ENCODE measurements around the gene MACF1. TPM values are rescaled to one million over a fixed set of nuclear protein-coding genes. Genes with fewer than 3 reads are reported as not detected.
A peak's percentile ranks its signal among the peaks of the same experiment; 100 is the strongest.
"Not testable (repeated sequence)": the region's sequence is repeated elsewhere in the genome, so short reads cannot be mapped to it uniquely, and the experiment has no call there.

The MACF1 gene
- total and polyA plus RNA-seq, 12 donors: 85.3 to 379 (median 305) TPM

GRCh38 chr1:39501666-39502065 lies 297.2 kb downstream of the MACF1 start:
- ATAC-seq (no peak), DNase-seq (no peak)
- H3K27ac ChIP-seq: no peak overlapping the region
- H3K36me3 ChIP-seq: no peaks in the 10 kb centered on the region
- H3K9me3 ChIP-seq: peaks cover 0 to 10% (median 0%) of the 10 kb centered on the region in 11 donors
- no peaks in the 10 kb centered on the region for H3K27me3 ChIP-seq
- 73 to 76% methylated on average over 5 of the region's 5 CpGs for WGBS, 2 donors
- no peak for TF ChIP-seq CTCF (IDR thresholded peaks at IDR 0.05)
- H3K4me3 ChIP-seq: no peak overlapping the region
- intact Hi-C loops (cut with DNase I): no loop called here
- peaks cover 3 to 24% (median 9%) of the 10 kb centered on the region in 9 donors for H3K4me1 ChIP-seq

GRCh38 chr1:39504436-39504835 lies 299.9 kb downstream of the MACF1 start:
- intact Hi-C loops (cut with DNase I); H3K36me3 ChIP-seq; ATAC-seq; H3K27ac ChIP-seq; H3K4me3 ChIP-seq; DNase-seq; H3K27me3 ChIP-seq: not testable (repeated sequence)
- Histone ChIP-seq H3K4me1 (peaks cover 6 to 23% (median 11%) of the 10 kb centered on the region in 9 donors), H3K9me3 (peaks cover 0 to 10% (median 0%) of the 10 kb centered on the region in 11 donors)
- WGBS, 2 donors: 82% methylated on average over 9 of the region's 9 CpGs

GRCh38 chr1:39505289-39505688 lies 300.8 kb downstream of the MACF1 start:
- ATAC-seq: no peak
- Histone ChIP-seq H3K9me3 (peaks cover 0 to 10% (median 0%) of the 10 kb centered on the region in 11 donors), H3K4me3 (no peak overlapping the region), H3K36me3 (no peaks in the 10 kb centered on the region), H3K27me3 (no peaks in the 10 kb centered on the region), H3K27ac (no peak overlapping the region), H3K4me1 (peaks cover 0 to 18% (median 11%) of the 10 kb centered on the region in 9 donors)
- TF ChIP-seq CTCF (IDR thresholded peaks at IDR 0.05): no peak
- intact Hi-C loops (cut with DNase I): no loop called here
- no peak for DNase-seq

GRCh38 chr1:39507230-39507928 lies 302.9 kb downstream of the MACF1 start:
- TF ChIP-seq CTCF (IDR thresholded peaks at IDR 0.05): peak in 4 of 9 donors; percentile 19 to 39 (median 24)
- 84 to 85% methylated on average over 14 of the region's 14 CpGs for WGBS, 2 donors
- intact Hi-C loops (cut with DNase I): no loop called here
- no peaks in the 10 kb centered on the region for H3K27me3 ChIP-seq
- H3K9me3 ChIP-seq: peaks cover 0 to 2% (median 0%) of the 10 kb centered on the region in 11 donors
- no peaks in the 10 kb centered on the region for H3K36me3 ChIP-seq
- H3K4me1 ChIP-seq: peaks cover 0 to 18% (median 11%) of the 10 kb centered on the region in 9 donors
- no peak overlapping the region for H3K4me3 ChIP-seq
- no peak overlapping the region for H3K27ac ChIP-seq
- DNase-seq (no peak), ATAC-seq (no peak)

- intact Hi-C loops (cut with DNase I): no loop called here
- Histone ChIP-seq H3K27me3 (no peaks in the 10 kb centered on the region), H3K27ac (peak overlapping the region in 3 of 10 donors; percentile 4 to 51 (median 39)), H3K36me3 (no peaks in the 10 kb centered on the region), H3K9me3 (no peaks in the 10 kb centered on the region), H3K4me1 (peaks cover 0 to 18% (median 11%) of the 10 kb centered on the region in 9 donors), H3K4me3 (no peak overlapping the region)
- 87% methylated on average over 6 of the region's 6 CpGs for WGBS, 2 donors
- DNase-seq: no peak
- ATAC-seq: no peak
- no peak for TF ChIP-seq CTCF (IDR thresholded peaks at IDR 0.05)
These were observed 303.8 kb downstream of the MACF1 start for GRCh38 chr1:39508266-39508665.

All from heart right ventricle (tissue), 16 donors.